Stimulated activated CD8-positive, alpha-beta memory T cell treated with anti-CD3 and anti-CD28 coated beads, Interleukin-15, amount 100 ng/mL, for 48 hours (primary cell): ENCODE measurements around the gene FAM131B.
"Not testable (repeated sequence)": the region's sequence is repeated elsewhere in the genome, so short reads cannot be mapped to it uniquely, and the experiment has no call there.

ENCODE experiments used
- DNase-seq, 2 donors: peaks; one replicate each; pipeline ENCODE4 v3.0.0-alpha.2; 2020; ENCODE audit warnings: low read depth in 2 of 2

The FAM131B gene

DNA sequence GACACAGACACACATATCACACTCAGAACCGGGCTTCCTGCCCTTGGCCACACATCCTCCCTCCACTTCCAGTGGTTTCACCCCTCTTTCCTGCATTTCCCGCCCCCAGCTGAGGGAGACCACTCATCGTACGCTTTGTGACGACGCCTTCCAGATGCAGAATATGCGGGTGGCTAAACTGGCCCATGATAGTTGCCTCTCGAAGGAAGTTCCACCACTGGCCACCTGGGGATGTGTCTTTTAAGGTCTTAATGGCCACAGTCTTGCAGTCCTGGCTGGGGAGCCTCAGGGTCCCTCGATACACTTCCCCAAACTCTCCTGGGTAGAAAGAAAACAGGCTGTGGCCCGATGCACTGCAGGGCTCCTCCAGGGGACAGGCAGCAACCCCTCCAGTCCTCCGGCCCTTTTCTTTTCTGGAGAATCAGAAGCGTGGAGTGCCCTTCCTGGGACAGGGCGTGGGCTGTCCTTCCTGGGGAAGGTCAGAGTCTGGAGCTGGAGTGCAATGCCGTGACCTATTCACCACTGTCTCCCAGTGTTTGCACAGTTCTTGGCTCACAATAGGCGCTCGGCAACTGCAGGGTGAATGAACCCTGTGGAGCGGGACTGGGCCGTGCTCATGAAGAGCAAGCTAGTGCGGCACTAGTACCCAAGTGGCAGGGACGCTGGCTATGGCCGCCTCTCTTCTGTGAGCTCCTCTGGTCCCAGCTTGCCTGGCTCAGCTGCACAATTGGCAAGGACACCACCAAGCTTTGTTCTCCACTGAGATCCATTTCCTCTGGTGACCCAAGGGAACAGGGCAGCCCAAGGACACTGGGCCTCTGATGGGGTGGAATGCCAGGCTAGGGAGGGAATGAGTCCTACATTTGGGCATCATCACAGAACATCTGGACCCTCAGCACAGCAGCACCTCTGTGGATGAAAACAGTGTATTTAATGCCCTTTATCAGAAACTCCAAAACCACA lies 33.0 kb upstream of the FAM131B start:
- no peak for DNase-seq

- no peak for DNase-seq
Measured at GRCh38 chr7:143394777-143395176, 32.3 kb upstream of the FAM131B start.

GRCh38 chr7:143394068-143394467 lies 31.6 kb upstream of the FAM131B start:
- DNase-seq, result no peak

GRCh38 chr7:143393267-143394041 lies 30.9 kb upstream of the FAM131B start:
- no peak for DNase-seq

- DNase-seq, result no peak
Measured at GRCh38 chr7:143392875-143393266, 30.4 kb upstream of the FAM131B start.

- not testable (repeated sequence) for DNase-seq
Measured at GRCh38 chr7:143392427-143392826, 29.9 kb upstream of the FAM131B start.

DNA sequence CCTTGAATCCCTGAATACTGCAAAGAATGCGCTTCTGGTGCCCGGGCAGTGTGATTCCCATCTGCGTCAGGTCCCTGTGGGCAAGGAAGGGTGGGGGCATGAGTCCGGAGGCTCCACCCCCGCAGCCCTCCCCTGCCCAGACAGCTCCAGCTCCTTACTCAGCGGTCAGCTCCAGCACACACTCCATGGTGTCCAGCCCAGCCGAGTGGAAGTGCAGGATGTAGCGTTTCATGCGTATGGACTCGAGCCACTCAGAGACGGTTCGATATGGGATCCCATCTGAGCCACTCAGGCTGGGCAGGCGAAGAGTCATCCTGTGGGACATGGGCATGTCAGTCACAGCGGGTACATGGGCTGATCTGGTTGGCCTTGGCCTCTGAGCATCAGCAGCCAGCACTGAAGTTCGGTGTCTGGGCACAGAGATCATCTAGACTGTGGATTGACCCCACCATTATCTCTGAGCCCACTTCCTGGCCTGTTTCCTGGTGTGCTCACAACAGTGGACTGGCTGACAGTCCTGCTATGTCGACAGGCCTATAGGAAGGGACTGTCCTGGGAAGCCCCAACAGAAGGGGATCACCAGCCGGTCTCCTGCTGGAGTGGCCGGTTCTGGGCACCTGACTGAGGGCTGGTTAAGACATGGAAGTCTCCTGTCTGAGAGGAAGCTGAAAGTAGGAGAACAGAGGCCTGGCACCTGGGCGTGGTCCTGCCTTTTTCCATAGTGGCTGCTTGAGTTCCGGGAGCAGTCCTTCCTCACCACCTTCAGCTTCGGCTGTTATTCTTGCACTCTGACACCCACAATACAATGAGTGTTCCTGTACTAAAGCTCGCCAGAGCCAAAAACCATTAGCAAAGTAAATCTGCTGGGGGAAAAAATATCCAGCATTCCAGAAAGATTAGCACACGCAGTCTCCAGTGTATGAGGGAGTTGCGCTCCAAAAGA lies 29.2 kb upstream of the FAM131B start:
- no peak for DNase-seq

- no peak for DNase-seq
Measured at GRCh38 chr7:143390773-143391317, 28.3 kb upstream of the FAM131B start.

- DNase-seq, result no peak
Measured at GRCh38 chr7:143390104-143390772, 27.7 kb upstream of the FAM131B start.

GRCh38 chr7:143389316-143390103 lies 27.0 kb upstream of the FAM131B start:
- DNase-seq, result no peak

DNA sequence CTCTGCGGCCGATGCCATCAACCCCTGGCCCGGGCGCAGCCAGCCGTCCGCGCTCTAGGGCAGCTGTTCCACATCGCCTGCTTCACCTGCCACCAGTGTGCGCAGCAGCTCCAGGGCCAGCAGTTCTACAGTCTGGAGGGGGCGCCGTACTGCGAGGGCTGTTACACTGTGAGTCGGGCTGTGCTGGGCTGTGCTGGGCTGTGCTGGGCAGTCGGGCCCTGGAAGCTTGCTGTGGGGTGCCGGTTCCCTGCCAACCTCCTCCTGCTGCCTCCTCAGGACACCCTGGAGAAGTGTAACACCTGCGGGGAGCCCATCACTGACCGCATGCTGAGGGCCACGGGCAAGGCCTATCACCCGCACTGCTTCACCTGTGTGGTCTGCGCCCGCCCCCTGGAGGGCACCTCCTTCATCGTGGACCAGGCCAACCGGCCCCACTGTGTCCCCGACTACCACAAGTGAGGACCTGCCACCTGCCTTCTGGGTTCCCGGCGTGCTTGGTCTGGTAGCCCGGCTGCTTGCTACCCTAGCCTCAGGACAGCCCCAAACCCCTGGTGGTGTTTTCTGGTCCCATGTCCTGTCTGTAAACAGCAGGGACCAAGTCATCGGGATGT lies 26.1 kb upstream of the FAM131B start:
- DNase-seq, result no peak

DNA sequence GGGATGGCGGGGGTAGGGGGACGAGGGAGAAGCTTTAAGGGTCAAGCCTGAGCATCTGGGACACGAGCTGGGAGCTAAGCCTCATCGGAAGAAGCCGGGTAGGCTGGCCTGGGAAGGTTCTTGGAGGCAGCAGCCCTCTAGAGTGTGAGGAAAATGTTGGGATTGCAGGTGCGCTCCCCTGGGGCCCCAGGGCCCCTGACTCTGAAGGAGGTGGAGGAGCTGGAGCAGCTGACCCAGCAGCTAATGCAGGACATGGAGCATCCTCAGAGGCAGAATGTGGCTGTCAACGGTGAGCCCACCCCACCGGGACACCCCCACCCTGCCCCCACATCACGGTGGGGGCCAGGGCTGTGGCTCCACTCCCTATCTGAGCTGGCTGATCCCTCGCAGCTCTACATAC lies 25.5 kb upstream of the FAM131B start:
- no peak for DNase-seq

DNA sequence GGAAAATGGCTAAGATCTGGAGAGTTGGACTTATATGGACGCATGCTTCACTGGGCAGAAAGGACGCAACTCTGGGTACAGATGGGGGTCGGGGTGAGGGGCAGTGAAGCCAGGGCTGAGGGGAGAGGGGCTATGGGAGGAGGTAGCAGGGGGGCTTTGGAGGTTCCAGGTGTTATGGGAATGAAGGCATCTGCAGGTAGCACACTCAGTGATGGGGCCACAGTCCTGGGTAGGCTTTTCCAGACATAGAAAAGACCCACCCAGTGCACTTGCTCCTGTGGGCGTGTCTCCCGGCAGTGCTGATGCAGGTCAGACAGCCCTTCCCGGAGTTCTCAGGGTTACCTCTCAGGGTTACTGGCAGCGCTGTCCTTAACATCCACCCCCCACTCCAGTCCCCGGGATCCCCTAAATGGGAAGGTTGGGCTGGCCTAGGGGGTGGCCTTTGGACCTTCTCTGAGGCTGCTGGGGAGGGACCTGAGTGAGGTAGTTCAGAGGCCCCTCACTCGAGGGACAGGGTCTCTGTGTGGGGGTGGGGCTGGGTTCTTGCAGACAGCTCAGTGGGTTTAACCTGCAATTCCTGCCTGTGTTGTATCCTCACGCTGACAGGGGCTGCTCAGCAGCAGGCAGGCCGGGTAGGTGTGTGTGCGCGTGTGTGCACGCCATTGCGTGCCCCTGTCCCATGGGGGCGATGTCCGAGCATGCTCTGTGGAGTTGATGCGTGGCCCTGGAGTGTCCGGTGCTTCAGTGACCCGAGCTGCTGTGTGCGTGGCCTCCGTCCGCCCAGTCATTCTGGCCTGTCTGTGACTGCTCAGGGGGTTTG lies 24.9 kb upstream of the FAM131B start:
- no peak for DNase-seq

- no peak for DNase-seq
Measured at GRCh38 chr7:143385891-143386781, 23.6 kb upstream of the FAM131B start.

DNA sequence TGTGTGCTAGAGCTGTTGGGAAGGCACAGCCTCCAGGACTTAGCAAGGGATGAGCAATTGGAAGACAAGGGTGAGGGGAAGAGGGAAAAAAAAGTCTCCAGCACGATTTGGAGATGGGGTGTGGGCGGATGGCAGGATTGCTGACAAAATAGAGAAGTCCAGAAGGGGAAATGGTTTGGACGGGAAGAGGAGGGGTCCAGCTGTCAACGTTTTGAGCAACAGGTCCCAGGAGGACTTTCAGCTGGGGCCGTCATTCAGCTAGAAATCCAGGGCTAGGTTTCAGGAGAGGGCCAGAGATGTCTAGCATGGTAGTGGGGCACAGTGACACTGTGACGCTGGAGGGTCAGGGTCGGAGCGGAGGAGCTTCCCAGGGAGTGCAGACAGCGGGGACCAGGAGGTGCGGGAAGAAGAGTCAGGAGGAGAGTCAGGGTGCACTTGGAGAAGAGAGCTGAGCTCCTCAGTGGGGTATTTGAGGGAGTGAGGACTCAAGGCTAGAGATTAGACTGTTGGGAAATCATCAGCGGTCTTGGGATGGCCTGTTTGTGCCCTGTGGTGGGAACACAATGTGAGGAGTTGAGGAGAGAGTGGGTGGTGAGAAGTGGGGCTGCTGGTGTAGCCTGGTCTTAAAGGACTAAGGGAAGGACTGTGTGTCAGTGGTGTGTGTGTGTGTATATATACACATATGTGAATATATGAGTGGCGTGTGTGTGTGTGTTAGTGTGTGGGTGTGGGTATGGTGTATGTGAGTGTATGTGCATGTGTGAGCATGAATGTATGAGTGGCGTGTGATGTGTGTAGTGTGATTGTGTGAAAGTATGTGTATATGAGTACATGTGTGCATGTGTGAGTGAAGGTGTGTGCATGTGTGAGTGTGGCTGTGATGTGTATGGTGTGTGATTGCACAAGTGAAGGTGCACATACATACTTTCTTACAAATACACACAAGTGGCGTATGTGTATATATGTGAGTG lies 22.4 kb upstream of the FAM131B start:
- no peak for DNase-seq

DNA sequence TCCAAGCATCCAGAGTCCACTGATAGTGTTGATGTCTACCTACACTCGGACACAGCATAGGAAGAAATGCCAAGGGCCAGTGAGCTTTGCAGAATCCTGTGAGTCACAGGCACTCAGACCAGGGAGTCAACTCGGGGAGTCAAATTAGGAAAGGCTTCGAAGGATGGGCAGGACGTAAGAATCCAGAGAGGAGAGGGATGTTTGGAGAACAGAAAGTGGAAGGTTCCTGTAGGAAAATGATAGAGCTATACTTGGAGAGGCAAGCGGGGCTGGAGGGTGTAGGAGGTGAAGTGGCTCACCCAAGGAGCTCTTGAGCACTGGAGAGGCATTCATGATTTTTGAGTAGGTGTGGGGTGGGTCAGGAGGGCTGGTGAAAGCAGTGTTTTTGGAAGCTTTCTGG lies 21.6 kb upstream of the FAM131B start:
- DNase-seq, result no peak

- DNase-seq, result no peak
Measured at GRCh38 chr7:143383642-143383957, 21.1 kb upstream of the FAM131B start.
